HG03066 (cell line): ENCODE data around the gene TBC1D22A.

Source experiments
- ATAC-seq: cut with Tn5 transposase; IDR thresholded peaks from one replicate; pipeline ENCODE4 v1.9.1; 2021; ENCODE audit warnings: low read depth; ENCODE audit not compliant: unreplicated experiment

Gene TBC1D22A

DNA sequence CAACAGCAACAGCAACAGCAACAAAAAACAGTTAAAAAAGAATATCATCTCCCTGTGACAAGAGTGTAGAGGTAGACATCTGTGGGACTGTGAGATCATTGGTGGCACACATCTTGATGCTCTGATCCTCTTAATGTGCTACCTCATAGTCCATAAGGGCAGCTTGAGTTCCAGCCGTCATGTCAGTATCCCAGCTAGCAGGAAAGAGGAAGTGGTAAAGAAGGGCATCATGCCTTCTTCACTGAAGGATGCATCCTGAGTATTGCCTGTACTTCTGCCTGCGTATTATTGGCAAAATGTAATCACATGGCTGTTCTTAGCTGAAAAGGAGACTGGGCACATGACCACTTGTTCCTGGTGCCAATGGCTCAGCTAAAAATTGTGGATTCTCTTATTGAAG is 314.3 kb downstream of the TBC1D22A start:
- ATAC-seq = no peak

DNA sequence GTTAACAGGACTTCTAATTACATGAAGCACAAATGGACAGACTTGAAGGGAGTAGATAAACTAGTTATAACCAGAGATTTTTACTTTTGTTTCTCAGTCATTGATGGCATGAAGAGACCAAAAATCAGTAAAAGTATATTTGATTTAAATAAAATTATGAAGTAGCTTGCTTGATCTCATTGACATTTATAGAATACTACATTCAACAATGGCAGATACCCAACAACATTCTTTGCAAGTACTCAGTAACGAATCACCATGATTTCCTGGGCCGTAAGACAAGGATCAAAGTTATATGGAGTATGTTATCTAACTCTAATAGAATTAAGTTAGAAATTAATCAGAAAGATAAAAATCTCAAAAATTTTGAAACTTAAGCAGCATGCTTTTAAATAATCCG is 317.6 kb downstream of the TBC1D22A start:
- ATAC-seq = no peak

DNA sequence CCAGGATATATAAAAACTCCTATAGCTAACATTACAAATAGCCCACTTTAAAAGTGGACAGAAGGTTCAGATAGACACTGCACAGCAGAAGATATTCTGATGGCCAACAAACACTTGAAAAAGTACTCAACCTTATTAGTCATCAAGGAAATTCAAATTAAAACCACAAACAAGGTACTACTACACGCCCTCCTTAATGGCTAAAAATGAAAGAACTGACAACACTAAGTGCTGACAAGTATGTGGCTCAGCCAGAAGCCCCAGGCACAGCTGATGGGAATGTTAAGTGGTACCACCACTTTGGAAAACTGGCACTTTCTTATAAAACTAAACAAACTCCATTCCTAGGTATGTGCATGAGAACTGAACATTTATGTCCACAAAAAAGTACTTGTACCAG is 320.1 kb downstream of the TBC1D22A start:
- no peak for ATAC-seq

DNA sequence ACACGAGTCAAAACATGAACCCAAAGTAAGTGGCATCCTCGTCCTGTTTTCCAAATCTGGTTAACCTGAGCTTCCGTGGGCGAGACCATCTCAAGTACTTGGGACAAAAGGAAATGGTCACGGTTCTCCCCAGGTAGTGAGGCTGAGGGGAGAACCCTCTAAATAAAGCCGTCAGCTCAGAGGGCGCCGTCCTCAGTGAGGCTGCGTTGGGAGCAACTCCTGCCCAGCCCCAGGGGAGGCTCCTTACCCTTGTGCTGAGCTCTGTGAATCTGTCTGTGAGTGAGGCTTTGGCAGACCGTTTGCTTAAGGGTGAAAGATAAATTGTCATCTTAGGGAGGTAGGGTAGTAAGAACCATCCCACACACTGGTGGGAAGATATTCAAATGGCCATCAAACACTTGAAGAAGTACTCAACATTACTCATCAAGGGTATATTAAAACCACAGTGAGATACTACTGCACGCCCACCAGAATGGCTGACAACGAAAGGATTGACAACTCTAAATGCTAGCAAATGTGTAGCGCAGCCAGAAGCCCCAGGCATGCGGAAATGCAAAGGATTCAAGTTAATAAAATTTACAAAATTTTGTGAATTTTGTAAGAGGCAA is 321.0 kb downstream of the TBC1D22A start:
- ATAC-seq = no peak

DNA sequence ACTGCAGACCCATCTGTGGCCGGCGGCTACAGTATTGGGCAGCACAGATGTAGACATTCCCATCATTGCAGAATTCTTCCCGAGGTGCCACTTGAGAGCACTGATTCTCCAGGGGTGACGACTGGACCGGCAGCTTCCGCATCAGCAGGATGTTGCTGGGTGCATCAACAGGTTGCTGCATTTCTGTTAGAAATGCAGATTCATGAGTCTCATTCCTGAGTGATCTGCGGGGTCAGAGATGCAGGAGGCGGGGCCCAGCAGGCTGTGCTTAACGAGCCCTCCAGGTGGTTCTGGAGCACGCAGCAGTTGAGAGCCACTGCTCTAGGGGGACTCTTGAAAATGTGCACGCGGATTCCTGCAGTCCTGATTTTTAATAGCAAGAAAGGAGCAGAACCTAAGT is 321.8 kb downstream of the TBC1D22A start:
- ATAC-seq = no peak

DNA sequence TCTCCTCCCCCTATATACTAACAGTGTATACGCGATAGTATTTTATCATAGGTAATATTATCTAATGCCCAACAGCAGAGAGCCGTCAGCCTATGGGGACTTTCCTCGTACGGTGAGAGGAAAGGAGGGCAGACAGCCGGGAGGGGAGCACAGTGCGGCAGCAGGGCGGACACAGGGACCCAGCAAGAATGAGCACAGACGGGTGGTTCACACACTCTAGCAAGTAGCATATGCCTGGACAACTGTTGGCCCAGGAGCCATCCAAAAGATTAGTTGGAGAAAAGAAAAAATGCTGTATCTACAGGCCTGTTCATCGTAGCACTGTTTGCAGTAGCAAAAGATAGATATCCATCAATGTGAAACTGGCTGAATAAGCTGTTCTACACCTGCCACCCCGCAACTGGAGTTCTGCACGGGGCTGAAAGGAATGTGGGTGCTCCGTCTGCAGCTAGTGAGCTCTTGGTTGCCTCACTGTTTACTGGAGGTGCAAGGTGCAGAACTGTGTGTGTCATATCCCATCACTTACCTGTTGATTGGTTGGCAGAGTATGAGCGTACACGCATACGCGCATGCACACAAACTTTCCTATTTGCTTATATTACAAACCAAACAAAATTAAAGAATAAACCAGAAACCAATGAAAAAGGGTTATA is 324.3 kb downstream of the TBC1D22A start:
- ATAC-seq = no peak

DNA sequence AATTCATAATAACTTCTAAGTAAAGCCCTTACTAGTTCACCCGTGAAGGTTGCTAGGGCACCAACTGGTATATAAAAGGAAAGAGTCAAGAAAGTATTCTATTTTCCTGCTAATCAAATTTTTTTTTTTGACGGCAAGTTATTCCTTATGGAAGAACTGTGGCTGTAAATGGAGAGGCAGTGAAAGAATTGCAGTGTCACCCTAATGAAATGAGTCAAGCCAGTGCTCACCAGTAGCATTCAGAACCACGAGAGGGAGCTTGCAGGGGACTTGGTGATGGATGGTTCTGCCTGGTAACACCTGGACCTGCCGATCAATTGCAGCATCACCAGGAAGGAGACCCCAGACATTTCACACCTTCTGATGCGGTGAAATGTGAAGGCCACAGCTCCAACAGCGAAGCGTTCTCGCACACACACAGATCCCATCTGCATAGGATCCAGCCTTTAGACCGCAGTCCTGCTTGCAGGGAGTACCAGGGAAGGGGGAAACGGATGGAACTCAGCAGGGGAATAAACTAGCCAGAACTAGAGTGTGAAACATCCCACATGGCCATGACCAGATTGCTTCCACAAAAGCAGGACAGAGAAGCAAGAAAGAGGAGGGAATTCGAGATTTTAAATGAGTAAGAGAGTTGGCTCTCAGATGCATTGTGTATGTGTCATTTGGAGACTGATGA is 326.2 kb downstream of the TBC1D22A start:
- no peak for ATAC-seq

DNA sequence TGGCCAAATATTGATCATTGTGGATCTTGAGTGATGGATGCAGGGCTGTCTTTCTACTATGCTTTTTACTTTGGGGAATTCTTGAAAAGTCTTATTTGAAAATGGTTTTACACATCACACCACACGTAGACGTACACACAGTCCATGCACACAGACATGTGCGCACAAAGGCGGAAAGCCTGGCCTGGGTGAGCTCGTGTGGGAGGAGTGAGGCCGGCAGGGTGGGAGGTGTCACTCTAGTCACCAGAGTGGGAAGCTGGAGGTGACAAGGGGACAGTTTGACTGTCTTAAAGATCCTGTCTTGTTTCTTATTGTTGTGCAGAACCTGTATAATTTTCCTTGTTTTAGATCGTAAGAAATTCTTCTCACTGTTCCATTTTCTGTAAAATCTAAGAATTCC is 326.9 kb downstream of the TBC1D22A start:
- ATAC-seq = no peak

DNA sequence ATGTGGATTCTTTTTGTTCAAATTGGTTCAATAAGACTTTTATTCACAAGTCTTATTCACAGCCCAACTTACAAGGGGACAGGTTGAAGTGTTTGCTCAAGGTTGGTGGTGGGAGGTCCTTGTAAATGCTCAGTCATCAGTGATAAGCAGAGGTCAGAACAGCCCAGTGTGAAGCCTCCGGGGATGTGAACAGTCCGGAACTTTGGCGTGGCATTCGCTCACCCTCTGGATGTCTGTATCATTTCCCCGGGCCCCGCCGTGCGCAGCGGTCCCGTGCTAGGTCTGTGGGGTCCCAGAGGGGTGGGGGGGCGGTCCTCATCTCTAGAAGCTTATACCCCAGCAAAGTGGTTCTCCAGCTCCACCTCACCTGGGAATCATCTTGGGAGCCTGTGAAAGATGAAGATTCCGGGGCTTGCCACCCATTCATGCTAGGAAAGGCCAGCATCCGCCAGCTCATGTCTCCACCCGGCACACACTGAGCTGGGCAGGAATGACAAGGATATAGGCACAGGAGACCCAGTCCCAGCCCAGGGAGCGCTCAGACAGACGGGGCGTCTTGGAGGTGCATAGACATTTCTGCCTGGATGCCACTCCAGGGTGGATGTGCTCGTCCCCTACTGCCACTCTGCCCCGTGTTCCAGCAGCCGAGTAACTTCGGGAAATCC is 327.5 kb downstream of the TBC1D22A start:
- ATAC-seq = no peak

DNA sequence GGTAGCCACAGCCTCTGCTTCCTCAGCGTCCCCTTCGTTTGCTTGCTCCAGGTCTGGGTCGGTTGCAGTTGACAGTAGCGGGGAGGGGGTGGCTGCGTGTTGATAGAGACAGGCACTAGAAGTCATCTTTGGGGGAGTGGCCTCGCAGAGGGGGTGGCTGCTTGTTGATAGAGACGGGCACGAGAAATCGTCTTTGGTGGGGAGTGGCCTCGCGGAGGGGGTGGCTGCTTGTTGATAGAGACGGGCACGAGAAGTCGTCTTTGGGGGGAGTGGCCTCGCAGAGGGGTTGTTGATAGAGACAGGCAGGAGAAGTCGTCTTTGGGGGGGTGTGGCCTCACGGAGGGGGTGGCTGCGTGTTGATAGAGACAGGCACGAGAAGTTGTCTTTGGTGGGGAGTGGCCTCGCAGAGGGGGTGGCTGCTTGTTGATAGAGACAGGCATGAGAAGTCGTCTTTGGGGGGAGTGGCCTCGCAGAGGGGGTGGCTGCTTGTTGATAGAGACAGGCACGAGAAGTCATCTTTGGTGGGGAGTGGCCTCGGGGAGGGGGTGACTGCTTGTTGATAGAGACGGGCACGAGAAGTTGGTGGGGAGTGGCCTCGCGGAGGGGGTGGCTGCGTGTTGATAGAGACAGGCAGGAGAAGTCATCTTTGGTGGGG is 328.3 kb downstream of the TBC1D22A start:
- no peak for ATAC-seq

DNA sequence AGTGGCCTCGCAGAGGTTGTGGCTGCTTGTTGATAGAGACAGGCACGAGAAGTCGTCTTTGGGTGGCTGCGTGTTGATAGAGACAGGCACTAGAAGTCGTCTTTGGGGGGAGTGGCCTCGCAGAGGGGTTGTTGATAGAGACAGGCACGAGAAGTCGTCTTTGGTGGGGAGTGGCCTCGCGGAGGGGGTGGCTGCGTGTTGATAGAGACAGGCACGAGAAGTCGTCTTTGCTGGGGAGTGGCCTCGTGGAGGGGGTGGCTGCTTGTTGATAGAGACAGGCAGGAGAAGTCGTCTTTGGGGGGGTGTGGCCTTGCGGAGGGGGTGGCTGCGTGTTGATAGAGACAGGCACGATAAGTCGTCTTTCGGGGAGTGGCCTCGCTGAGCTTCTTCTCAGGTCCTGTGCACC is 328.8 kb downstream of the TBC1D22A start:
- no peak for ATAC-seq

DNA sequence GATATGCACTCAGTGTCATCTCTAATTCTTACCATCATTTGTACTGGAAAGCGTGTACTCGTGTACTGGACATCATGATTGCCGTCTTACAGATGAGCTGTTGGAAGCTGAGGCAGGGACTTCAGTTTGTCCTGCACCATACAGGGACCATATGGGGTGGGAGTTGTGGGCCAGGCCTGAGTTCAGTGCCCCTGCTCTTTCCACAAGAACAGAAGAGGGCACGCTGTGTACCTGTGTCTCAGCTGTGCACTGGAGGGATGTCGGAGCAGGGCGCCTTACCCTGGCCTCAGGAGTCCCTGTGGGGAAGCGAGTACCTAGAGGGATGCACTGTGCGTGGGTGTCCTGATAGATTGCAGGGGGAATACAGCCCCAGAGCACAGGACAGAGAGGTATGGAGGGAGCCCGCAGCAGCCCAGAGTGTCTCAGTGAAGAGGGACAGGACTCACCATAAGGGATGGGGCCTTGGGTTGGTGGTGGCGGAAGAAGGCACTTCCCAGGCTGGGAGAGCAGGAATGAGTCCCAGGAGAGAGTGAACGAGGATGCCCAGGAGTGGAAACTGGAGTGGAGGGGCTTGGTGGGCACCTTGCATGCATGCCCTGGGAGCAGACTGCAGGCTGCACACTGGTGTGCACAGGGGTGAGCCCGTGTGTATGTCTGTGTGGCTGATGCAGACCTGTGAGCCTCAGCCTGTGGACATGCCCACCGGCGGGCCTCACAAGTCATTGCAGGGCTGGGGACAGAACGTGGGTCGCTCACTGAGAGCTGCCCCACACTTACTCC is 329.7 kb downstream of the TBC1D22A start:
- ATAC-seq = no peak

DNA sequence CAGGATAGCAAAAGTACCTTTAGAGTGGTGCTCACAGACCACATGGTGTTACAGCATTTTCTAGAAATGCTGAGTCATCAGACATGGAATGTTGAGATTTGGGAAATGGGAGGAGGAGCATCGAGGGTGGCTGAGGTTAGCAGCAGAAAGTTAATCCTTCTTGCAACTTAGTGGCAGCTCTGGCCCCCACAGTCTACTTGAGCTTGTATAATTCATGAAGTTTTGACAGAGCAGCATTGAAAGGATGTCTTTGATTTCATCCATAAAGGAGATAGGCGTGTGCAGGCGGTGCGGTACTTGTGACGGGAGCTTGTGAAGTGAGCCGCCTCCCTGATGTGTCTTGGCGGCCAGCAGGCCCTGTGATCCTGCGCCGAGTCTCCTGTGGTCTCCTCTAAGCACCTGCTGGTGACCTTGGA is 330.5 kb downstream of the TBC1D22A start:
- no peak for ATAC-seq

DNA sequence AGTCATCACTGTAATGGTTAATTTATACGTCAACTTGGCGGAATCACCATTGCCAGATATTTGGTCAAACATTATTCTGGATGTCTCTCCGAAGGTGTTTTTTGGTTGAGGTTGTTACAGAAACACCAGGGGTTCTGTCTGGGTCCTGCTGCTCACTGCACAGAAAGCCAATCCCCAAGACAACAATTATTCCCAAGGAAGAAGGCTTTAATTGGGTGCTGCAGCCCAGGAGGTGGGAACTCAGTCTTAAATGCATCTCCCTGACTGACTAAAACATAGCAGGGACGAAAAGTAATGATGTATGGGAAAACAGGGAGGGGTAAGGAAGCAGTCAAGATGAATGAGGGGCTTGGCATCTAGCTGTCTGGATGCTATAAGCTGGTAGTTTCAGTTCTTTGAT is 331.3 kb downstream of the TBC1D22A start:
- no peak for ATAC-seq

DNA sequence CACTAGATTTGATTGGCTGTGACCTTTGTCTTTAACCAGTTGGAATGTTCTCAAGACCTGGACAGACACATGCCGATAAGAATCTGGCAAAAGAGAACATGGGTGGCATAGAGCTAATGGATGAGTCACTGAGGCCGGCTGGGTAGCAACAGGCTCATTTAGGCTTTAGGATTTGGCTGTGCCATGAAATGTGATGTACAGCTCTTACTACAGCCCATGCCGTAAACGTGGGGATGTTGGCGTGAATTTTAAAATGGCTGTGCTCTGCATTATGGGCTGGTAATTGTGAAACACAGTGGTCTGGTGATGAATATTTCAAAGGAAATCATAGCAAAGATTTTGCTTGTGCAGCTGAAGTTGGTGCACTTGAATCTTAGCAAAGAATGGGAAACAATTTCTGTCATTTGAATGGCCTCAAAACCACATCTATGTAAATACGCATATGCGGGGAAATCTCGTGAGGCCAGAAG is 332.4 kb downstream of the TBC1D22A start:
- ATAC-seq = no peak

DNA sequence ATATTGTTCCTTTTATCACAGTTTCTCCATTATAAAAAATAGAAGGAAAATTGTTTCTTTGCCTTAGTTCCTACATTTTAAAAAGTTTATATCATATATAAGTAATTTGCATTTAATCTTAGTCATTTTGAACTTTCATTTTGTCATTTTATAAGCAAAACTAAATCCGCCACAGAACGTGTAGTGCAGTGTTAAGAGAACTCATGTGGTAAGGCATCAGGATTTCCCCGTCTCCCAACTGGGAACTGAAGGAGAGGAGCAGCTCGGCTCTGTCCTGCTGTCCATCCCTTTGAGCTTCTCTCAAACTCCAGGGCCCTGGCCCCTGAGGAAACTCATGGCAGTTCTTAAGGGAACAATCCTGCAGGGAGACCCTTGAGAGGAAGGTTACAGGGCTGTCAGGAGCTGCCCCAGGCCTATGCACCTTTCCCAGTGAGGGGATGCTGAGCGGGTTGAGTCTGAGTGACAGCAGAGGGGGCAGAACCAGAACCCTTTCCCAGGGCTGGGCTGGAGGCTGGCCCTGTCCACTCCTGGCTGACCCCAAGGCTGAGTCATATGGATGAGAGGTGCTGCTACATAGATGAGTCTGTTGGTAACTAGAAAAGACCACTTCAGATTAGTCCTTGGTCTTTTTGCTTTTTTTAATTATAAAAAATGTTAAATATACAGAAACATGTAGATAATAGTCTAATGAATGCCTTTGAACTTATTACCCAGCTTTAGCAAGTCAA is 333.1 kb downstream of the TBC1D22A start:
- no peak for ATAC-seq

DNA sequence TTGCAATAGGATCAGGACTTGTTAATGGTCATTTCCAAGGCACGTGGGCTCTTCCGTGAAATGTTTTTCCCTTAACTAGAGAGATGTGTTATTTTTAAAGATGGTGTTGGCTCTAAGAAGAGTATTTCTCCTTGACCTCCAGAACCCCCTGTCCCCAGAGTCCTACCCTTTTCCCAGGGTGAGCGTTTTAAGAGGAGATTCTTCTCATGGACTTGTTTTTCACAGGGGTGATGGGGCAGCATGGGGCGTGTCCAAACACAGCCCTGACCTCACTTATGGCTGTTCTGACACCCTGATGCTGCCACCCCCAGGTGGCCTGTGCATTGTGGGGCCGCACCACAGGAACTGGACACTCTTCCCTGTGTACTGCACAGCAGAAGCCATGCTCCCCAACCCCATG is 335.7 kb downstream of the TBC1D22A start:
- no peak for ATAC-seq

DNA sequence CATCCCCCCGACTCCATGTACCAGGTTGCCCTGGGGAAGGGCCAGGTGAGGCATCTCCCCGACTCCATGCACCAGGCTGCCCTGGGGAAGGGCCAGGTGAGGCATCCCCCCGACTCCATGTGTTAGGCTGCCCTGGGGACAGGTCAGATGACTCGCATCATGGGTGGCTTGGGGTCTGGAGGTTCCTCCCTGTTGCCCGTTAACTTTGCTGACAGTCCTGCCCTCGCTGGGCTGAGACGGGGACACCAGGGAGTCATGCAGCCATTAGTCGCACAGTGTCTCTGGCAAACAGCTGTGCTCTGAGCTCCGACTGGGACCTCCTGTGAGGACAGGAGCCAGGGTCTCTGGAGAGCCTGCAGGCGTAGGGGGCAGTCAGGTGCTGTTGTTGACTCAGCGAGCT is 336.1 kb downstream of the TBC1D22A start:
- no peak for ATAC-seq

DNA sequence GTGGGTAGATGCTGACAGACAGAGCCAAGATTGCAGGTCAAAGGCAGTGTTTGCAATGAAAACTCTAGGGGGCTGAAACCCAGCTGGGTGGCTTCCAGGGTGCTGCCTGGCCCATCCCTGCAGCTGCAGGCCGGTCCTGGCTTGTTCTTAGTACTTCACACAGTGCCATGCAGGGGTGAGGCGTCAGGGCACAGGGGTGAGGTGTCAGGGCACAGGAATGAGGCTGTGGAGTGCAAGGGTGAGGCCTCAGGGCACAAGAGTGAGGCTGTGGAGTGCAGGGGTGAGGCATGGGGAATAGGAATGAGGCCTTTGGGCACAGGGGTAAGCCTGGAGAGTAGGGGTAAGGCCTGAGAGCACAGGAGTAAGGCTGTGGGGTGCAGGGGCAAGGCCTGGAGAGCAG is 337.6 kb downstream of the TBC1D22A start:
- ATAC-seq = no peak
